ENCODE results near the gene BTG1.
"Not testable (repeated sequence)": the region's sequence is repeated elsewhere in the genome, so short reads cannot be mapped to it uniquely, and the experiment has no call there.

The BTG1 gene

DNA sequence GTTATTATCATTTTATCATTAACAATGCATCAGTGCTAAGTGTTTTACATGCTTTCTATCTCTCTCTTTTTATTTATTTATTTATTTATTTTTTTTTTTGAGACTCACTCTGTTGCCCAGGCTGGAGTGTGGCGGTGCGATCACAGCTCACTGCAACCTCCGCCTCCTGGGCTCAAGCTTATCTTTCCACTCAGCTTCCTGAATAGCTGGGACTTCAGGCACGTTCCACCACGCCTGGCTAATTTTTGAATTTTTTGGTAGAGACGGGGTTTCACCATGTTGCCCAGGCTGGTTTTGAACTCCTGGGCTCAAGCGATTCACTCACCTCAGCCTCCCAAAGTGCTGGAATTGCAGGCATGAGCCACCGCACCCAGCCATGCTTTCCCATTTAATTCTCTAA is 3.9 kb upstream of the BTG1 start:
- DNase-seq (ENCODE audit: low read depth) = no peak

DNA sequence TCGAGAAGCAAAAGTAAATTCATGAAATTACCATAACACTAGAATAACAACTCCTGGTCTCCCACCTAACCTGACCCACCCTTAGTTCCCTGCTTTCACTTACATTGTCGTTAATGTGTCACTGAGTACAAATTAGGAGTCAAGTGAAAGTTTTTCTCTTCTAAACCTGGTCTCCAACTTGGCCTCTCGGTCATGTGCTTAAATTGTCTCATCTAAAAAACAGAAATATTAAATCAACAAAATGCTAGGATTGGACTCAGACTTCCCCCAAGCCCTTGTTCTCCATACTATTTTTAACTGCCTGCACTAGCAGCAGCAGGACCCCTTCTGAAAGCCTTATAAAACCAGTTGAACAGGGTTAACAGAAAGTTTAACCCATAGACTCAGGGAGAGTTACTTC is 1.8 kb upstream of the BTG1 start:
- DNase-seq (ENCODE audit: low read depth) = no peak

DNA sequence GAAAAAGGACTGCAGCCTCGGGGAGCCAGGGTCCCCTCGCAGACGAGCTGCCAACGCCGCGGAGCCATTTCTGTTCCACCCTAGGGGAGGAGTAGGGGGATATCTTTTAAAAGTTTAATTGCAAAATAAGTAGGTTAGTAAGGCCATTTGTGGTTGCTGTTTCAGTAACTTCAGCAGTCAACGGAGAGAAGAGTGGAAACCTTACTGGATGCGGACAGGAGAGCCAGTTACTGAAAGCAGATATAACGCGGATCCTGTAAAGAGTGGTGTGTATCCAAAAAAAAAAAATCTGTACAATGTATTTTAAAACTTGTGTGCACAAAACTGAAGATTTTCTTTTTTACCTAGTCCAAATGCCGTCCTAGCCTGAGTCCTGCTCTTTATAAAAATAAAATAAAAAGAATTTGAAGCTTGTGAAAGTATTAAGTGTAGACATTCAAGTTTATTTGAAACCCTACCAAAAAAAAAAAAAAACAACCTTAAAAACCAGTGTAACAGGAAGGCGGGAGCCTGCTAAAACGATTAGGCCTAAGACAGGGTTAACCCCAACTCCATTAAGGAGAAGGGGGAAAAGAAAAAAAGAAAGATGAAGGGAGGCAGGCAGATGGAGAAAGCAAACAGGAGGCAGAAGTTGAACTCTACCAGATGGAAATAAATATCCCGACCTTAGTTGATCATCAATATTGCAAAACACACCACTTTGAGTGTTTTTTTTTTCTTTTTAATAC is 1.0 kb upstream of the BTG1 start:
- peak; percentile 68 for DNase-seq (ENCODE audit: low read depth)

DNA sequence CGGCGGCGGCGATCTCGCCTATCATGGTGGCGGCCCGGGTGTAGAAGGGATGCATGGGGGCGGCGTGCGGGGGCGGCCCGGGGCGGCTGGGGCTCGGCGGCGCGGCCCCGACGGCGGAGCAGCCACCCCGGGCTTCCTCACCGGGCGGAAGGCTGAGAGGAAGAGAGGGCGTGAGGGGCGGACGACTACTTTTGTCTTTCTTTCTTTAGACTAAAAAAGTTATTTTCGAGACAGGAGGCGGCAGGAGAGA is 240 bp downstream of the BTG1 start:
- no peak for DNase-seq (ENCODE audit: low read depth)

DNA sequence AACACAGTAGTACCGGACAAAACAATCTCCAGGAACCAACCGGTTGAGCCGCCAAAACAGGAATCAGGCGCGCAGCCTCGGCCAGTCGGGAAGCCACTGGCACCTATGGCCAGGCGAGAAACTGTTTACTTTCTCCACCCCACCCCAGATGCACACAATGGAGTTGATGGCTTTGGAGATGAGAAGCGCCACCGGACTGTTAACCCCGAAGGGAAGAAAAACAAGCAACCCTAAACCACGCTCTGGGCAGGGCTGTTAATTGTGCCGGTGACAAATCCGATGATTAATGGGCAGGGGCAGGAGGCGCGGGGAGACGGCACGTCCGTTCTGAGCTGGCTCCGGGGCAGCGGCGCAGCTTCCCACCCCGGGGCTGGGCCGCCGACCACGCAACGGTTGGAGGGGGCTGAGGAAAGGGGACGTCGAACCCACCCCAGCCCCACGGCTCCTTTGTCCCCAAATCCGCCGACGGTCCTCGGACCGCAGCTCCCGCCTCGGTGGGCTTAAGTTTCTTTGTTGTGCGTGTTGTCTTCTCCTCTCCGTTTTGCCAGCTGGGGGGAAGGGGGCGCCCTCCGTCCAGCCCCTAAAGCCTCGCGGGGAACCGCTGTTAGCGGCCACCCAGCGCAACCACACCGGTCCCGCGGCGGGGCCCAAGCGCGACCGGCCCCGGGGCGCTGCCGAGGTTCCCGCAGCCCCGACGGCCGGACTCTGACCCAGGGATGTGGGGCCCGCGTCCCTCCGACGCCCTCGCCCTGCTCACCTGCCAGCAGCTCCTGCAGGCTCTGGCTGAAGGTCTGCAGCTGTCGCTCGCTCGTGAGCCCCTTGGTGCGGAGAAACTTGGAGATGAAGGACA is 790 bp downstream of the BTG1 start:
- DNase-seq (ENCODE audit: low read depth) = no peak

DNA sequence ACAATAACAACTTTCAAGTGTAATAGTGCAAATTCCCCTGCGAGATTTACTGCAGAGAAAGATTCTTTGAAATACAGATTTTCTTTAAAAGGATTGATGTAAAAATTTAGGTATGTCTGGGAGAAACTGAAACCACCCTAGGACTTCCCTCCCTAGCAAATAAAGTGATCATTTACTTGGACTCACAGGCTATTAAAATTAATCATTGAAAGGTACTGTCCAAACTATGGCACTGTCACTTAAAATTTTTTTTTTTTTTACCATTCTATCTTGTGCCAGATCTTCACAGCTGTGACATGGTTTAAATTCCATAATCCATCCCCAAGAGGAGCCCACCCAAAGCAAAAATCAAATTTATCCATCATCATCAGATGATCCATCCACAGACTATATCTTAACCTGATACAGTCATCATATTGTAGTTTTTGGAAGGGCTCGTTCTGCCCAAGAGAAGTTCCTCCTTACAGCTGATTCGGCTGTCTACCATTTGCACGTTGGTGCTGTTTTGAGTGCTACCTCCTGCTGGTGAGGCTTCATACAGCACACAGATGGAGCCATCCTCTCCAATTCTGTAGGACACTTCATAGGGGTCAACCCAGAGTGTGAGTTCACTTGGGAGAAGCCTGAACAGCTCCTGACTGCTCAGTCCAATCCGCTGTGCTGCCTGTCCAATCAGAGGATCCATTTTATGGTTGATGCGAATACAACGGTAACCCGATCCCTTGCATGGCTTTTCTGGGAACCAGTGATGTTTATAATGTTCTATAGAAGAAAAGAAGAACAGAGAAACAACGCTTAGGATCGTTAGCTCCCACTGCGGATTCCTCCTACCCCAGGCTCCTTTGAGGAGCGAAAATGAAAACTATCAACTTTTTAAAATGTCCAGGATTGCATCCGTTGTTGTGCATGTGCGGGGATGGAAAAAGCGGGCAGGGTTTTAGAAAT is 1.7 kb downstream of the BTG1 start:
- DNase-seq (ENCODE audit: low read depth) = peak; percentile 98

DNA sequence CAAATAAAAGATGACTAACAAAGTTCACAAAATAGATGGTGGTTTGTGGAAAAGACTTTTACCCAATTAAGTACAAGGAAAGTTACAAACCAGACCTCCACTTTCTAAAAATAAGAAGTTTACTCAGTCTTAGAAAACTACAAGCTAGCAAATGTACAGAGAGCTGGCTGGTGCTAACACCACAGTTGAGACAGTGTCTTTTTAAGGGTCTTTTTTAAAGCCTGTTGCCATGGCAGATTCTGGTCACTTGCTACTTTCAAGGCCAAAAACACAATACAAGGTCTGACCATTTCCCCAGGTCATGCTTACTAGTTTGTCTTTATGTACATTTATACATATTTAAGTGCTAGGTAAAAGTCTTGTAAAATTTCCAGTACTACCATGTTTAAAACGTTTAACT is 2.4 kb downstream of the BTG1 start:
- DNase-seq (ENCODE audit: low read depth) = no peak

DNA sequence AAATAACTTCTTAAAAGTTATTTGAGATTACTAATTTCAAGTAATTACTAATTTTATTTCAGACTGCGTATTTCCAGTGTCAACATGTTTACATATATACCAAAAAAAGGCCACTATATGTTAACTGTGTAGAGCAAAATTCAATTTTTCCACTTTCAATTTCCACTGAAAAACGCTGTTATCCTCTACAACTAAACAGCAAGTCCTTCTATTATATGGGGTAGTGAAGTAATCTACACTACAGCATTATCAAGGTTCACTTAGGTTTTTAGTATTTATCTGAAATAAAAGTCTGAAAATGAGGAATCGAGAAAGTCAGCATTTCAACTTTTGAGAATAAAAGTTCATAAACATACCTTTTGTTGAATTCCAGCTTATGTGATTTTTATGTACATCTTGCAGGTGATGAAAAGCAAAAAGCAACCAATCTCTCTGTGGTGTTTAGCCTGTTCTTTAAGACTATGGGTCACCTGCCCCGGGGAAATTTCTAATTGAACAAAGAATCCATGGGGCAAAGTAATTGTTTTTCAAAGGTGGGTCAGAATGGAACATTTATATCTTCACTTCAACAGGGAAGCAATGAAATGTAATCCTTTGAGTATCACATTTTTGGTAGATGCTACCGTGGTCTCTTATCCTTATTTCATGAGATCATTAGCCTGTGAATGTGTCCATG is 3.3 kb downstream of the BTG1 start:
- no peak for DNase-seq (ENCODE audit: low read depth)

DNA sequence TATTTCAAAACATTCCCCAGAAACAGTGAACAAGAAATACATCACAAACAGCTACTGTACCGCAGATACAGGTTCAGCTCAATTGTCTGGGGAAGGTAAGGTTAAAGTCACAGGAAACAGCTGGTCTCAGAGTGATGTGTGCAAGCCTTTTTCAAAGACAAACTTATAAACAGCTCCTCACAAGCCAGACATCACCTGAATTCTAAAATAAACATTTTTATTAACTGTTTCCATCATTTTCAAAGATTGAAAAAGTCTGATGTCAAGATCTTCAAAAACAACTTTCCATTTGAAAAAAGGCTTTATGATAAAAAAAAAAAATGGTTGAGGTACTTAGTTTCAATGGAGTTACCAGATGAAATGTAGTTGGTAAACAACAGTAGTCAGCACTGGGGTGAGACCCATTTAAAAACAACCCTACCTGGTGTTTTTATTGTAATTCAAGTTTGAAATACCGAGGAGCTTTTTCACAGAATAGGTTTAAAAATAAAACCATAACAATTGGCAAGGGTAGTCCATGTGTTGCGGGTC is 4.0 kb downstream of the BTG1 start:
- DNase-seq (ENCODE audit: low read depth) = no peak

DNA sequence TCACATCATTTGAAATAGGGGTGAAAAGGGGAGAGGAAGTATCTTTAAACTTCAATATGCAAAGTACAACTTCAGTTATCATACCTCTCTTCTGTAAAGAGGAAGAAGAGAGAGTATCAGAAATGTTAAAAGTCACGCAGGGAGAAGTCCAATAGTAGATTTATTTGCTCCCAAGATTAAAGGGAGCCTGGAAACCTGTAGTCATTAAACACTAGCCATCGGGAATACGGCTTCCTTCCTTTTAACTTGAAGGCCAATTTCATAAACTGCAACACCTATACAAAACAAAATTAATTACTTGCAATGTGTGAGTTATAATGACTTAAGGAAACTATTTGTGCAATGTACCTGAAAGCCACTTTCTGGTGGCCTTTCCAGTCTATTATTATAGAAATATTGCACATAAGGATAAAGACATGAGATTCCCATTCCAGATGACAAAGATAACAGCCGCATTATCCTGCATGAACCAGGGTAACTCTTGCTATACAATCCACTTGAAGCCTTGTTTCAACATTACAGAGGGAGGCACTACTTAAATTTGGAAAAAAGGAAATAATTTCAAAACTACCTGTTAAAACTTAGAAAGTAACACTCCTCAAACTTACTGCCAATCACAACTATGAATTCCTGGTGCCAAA is 4.6 kb downstream of the BTG1 start:
- DNase-seq (ENCODE audit: low read depth) = no peak

DNA sequence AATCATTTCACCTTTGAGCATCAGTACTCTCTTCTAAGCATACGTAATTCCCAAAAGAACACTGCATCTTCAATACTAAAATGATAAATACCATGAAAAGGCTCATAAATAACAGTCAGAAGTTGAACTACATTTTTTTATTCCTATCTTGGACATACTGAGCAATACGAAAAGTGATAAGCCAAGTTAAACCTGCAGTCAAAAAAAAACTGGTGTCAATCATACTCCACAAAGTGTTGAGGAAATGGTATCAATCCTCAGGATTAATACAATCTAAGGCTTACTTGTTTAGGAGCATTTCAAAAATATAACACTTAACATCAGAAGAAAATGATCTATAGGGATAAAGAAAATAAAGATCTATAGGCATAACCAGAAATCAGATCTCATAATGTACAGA is 5.5 kb downstream of the BTG1 start:
- no peak for DNase-seq (ENCODE audit: low read depth)

DNA sequence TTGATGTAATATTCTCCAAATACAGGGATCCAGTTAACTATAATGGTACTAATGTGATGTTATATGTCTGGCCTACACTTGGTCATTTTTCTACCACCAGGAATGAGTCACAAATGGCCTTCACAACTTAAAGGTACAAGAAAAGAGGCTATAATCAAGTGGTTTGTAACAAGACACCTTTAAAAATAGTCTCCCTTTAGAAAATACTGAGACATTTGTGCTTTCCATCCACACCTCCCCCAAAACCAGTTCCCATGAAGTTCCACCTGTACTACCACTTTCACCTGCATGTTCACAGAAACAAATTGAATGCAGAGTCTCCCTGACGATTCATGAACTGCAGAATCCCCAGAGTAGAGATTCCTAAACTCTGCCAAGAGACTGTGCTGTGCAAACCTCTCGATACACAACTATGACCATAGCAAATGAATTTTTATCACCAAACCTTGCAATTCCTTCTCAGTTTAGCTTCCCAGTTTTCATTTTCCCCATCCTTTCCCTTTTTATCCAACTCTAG is 6.0 kb downstream of the BTG1 start:
- DNase-seq (ENCODE audit: low read depth) = no peak

DNA sequence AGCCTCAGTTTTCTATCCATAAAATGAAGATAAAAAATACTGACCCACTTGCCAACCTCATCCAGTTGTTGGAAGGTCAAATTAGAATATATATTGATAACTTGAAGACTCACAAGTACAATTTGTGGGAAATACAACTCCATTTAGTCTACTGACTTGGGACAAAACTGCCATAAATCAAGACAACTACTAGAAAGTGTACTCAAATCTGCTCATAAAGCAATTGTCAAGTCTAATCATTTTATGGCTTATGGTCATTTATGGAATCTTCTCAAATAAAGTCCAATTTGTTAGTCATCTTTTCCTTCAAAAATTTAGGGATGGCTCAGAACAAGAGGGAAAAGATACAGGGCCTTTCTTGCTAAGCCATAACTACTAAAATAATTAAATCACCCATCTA is 7.0 kb downstream of the BTG1 start:
- no peak for DNase-seq (ENCODE audit: low read depth)

DNA sequence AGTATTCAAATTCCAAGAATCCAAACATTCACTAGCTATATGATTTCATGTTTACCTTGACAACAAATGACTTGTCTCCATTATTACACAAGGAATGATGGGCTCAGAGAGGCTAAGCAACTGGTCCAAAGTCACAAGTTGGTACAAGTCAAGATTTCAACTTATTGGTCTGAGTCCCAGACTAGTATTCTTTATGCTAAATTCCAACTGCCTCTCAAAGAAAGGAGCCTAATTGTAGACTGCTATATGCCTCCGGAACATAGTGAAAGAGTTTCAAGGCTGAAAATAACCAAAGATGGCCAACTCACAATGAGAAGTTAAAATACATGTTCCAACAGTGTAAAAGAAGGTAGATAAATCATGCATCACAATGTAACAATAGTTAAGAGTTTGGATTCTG is 7.5 kb downstream of the BTG1 start:
- DNase-seq (ENCODE audit: low read depth) = no peak

DNA sequence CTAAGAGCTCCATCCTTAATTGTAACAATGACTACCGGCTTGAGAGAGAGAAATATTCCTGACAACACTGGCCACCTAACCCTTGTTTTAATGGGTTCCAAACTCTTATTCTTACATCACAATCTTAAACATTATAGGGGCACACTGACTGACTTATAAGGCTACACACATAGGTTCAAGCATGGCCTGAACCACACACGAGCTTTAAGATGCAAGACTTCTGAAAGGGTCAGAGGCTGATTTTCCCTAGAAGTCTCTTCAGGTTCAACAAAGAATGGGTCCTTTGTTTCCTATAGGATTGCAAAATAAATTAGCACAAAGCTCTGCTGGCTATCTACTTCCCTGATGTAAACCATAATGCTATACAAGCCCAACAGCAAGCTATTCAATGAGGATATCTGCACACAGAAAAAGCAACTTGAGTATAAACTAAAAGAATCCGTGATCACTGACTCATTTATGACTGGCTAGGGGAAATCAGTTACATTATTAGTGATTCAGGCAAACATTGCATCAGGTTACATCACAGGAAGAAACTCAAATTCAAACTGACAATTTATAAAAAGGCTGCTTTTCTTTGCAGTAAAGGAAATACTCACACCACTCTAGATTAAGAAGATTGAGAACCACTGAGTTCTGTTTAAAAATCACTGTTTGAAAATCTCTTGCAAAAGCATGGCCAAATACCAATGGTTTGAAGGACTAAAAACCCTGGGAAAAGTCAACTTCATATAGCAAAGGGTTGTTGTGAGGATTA is 8.5 kb downstream of the BTG1 start:
- peak; percentile 86 for DNase-seq (ENCODE audit: low read depth)

DNA sequence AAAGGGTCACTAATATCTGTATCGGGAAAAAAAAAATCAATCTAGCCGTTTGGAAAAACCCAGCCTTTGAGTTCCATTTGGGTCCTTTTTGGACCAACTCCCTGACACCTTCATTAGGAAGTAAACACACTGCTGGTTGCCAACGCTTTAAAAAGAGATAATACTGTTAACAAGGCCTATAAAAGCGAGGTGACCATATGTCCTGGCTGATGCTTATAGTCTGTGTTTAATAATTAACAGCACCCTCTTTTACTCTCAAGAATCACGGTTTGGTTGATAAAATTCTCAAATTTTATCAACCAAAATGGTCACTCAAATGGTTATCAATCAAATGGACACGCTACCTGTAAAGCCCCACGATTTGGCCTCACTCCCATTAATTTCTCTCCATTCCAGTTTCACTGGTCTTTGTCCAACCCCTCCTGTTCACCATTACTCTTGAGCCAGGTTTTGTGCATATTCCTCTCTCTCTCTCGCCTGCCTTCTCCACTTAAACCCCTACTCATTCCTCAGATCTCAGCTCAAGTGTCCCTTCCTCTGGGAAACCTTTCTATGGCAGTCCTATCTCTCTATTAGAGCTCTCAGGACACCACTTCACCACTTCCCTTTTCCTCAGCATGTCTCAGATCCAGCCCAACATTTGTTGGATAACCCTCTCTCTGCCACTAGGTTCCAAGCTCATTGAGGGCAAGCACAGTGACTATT is 9.5 kb downstream of the BTG1 start:
- no peak for DNase-seq (ENCODE audit: low read depth)

DNA sequence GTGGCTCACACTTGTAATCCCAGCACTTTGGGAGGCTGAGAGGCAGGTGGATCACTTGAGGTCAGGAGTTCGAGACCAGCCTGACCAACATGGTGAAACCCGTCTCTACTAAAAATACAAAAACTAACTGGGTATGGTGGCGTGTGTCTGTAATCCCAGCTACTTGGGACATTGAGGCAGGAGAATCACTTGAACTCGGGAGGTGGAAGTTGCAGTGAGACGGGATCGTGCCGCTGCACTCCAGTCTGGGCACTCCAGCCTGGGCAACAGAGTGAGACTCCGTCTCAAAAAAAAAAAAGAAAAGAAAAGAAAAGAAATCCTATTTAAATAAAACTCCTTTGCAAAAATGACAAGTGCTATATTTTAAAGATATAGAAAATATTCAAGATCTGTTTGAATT is 10.1 kb downstream of the BTG1 start:
- DNase-seq (ENCODE audit: low read depth) = not testable (repeated sequence)

DNA sequence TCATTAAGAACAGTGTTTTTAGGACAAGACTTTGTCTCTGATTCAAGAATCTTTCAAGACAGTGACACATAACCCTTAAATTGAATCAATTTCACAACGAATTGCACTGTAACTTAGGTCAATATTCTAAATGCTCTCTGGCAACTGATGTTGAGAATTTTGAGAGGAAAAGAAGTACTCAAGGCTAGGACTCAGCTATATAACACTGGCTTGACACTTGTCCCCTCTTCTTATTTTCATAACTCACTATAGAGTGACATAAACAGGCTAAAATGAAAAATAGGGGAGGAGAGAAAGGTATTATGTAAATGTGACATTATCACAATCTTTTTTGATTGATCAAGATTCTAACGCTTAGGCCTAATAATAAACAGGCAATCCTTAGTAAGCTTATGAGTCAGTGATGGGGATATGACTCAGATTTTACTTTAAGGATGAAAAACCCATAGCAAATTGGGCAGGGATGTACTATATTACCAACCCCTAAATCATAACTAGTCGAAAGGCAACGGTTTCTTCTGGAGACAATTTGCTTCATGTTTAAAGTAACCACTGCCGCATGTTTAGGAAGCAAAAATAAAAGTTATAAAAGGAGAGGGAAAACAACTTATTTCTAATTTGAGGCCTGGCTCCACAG is 10.9 kb downstream of the BTG1 start:
- DNase-seq (ENCODE audit: low read depth) = peak; percentile 50

Data from amniotic epithelial cell (primary cell).